HCEC 1CT (cell line): ENCODE results near the gene TNFRSF9.
"Not testable (repeated sequence)": the region's sequence is repeated elsewhere in the genome, so short reads cannot be mapped to it uniquely, and the experiment has no call there.

Source experiments
- DNase-seq: peaks from one replicate; pipeline ENCODE4 v3.0.0-alpha.2; 2017

TNFRSF9 gene

GRCh38 chr1:7940745-7941436 lies at the start of gene TNFRSF9:
TNFRSF9 (minus strand) TSS chr1:7940839; CDS start chr1:7939994, 845 bp downstream.
- peak; percentile 23 for DNase-seq

- DNase-seq: no peak
Observed at GRCh38 chr1:7989762-7990428, 49.3 kb upstream of the TNFRSF9 start.

- no peak for DNase-seq
Observed at GRCh38 chr1:7988576-7988975, 47.9 kb upstream of the TNFRSF9 start.

- no peak for DNase-seq
Observed at GRCh38 chr1:7987528-7987927, 46.9 kb upstream of the TNFRSF9 start.

- no peak for DNase-seq
Observed at GRCh38 chr1:7985851-7986612, 45.4 kb upstream of the TNFRSF9 start.

GRCh38 chr1:7984811-7985210 lies 44.2 kb upstream of the TNFRSF9 start:
- no peak for DNase-seq

GRCh38 chr1:7983086-7983778 lies 42.6 kb upstream of the TNFRSF9 start:
- DNase-seq: no peak

GRCh38 chr1:7980984-7981383 lies 40.3 kb upstream of the TNFRSF9 start:
- no peak for DNase-seq

- peak; percentile 78 for DNase-seq
Observed at GRCh38 chr1:7975212-7975865, 34.7 kb upstream of the TNFRSF9 start.

- no peak for DNase-seq
Observed at GRCh38 chr1:7973086-7973485, 32.4 kb upstream of the TNFRSF9 start.

GRCh38 chr1:7972285-7972684 lies 31.6 kb upstream of the TNFRSF9 start:
- DNase-seq: no peak

- no peak for DNase-seq
Observed at GRCh38 chr1:7971024-7971423, 30.4 kb upstream of the TNFRSF9 start.

GRCh38 chr1:7970246-7970645 lies 29.6 kb upstream of the TNFRSF9 start:
- no peak for DNase-seq

GRCh38 chr1:7967651-7968050 lies 27.0 kb upstream of the TNFRSF9 start:
- no peak for DNase-seq

GRCh38 chr1:7967196-7967595 lies 26.6 kb upstream of the TNFRSF9 start:
- no peak for DNase-seq

GRCh38 chr1:7964476-7964875 lies 23.8 kb upstream of the TNFRSF9 start:
- DNase-seq: no peak

GRCh38 chr1:7963841-7964240 lies 23.2 kb upstream of the TNFRSF9 start:
- DNase-seq: not testable (repeated sequence)

GRCh38 chr1:7963378-7963730 lies 22.7 kb upstream of the TNFRSF9 start:
- not testable (repeated sequence) for DNase-seq

GRCh38 chr1:7962636-7963377 lies 22.2 kb upstream of the TNFRSF9 start:
- no peak for DNase-seq

GRCh38 chr1:7962014-7962335 lies 21.3 kb upstream of the TNFRSF9 start:
- no peak for DNase-seq

GRCh38 chr1:7961216-7962013 lies 20.8 kb upstream of the TNFRSF9 start, which contains the start of gene PARK7:
PARK7 (plus strand) TSS chr1:7961711; CDS start chr1:7962786, 1,075 bp downstream.
- DNase-seq: peak; percentile 99
